Measurements from ENCODE around the gene RRAS2.

Gene RRAS2

DNA sequence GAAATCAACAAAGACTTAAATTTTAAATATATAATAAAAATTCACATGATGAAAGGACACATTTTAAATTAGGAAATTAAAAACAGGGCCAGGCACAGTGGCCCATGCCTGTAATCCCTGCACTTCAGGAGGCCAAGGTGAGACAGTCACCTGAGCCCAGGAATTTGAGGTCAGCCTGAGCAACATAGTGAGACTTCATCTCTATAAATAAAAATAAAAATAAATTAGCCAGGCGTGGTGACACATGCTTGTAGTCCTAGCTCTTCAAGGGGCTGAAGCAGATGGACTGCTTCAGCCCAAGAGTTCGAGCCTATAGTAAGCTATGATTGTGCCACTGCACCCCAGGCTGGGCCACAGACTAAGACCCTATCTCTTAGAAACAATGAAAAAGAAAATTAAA is 29.3 kb downstream of the RRAS2 start:
- no peak overlapping the region for H3K27ac ChIP-seq
- no peaks in the 10 kb centered on the region for H3K9me3 ChIP-seq (ENCODE audit: low read depth, low read length)

DNA sequence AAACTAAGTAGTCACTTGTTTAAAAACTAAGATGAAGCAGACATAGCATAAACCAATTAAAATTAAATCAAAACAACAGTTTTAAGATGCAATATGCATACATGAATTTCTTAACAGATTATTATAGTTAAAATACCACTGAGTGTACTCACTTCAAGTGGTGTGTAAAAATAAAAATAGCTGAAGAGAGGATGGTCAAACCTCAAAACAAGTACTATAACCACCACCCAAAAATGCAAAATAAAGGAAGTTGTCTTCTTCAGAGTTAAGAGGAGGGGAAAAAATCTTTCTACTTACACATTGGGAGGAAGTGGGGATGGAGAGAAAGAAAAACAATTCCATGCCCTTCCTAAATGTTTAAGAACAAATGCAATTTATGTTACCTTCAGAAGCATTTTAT is 31.9 kb downstream of the RRAS2 start:
- no peaks in the 10 kb centered on the region for H3K9me3 ChIP-seq (ENCODE audit: low read depth, low read length)
- no peaks in the 10 kb centered on the region for H3K36me3 ChIP-seq (ENCODE audit: insufficient read depth, low read length)
- H3K9ac ChIP-seq (ENCODE audit: insufficient read length), result peak overlapping the region; percentile 47
- TF ChIP-seq EZH2 (IDR thresholded peaks at IDR 0.05), result no peak
- TF ChIP-seq POLR2AphosphoS5 (IDR thresholded peaks at IDR 0.05; ENCODE audit: borderline replicate concordance, low read depth, low read length), result no peak
- no peak for TF ChIP-seq FOXP2 (optimal IDR thresholded peaks at IDR 0.05; ENCODE audit: control extremely low read depth, extremely low read length, insufficient read depth)
- H3K4me3 ChIP-seq, result peak overlapping the region; percentile 62
- DNase-seq (ENCODE audit: low read depth, low spot score), result no peak
- peak overlapping the region; percentile 82 for H3K27ac ChIP-seq

More for the DNA sequence above, 29.3 kb downstream of the RRAS2 start:
- TF ChIP-seq FOXP2 (optimal IDR thresholded peaks at IDR 0.05; ENCODE audit: control extremely low read depth, extremely low read length, insufficient read depth) (no peak), POLR2AphosphoS5 (IDR thresholded peaks at IDR 0.05; ENCODE audit: borderline replicate concordance, low read depth, low read length) (no peak), EZH2 (IDR thresholded peaks at IDR 0.05) (no peak)
- no peak for DNase-seq (ENCODE audit: low read depth, low spot score)
- Histone ChIP-seq H3K4me3 (no peak overlapping the region), H3K9ac (ENCODE audit: insufficient read length) (no peak overlapping the region), H3K36me3 (ENCODE audit: insufficient read depth, low read length) (no peaks in the 10 kb centered on the region)

DNA sequence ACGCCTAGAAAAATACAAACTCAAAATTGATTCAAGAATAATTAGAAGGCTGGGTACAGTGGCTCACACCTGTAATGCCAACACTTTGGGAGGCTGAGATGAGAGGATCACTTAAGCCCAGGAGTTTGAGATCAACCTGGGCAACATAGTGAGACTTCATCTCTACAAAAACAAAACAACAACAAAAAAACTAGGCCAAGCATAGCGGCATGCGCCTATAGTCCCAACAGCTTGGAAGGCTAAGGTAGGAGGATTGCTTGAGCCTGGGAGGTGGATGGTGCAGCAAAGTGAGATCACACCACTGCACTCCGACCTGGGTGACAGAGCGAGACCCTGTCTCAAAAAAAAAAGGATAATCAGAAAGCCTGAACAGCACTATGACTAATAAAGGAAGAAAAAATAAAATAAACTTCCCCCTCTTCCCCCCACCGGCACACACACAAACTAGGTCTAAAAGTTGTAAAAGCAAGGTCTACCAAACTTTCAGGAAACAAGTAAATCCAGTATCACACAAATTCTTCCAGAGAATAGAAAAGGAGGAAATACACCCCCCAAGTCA is 35.8 kb downstream of the RRAS2 start:
- no peak overlapping the region for H3K9ac ChIP-seq (ENCODE audit: insufficient read length)
- no peaks in the 10 kb centered on the region for H3K9me3 ChIP-seq (ENCODE audit: low read depth, low read length)
- H3K36me3 ChIP-seq (ENCODE audit: insufficient read depth, low read length), result no peaks in the 10 kb centered on the region
- peak overlapping the region; percentile 46; the same call in 1 of the 2 replicates for H3K27ac ChIP-seq
- no peak overlapping the region for H3K4me3 ChIP-seq
- no peak for DNase-seq (ENCODE audit: low read depth, low spot score)
- TF ChIP-seq POLR2AphosphoS5 (IDR thresholded peaks at IDR 0.05; ENCODE audit: borderline replicate concordance, low read depth, low read length), result no peak
- TF ChIP-seq EZH2 (IDR thresholded peaks at IDR 0.05), result no peak

DNA sequence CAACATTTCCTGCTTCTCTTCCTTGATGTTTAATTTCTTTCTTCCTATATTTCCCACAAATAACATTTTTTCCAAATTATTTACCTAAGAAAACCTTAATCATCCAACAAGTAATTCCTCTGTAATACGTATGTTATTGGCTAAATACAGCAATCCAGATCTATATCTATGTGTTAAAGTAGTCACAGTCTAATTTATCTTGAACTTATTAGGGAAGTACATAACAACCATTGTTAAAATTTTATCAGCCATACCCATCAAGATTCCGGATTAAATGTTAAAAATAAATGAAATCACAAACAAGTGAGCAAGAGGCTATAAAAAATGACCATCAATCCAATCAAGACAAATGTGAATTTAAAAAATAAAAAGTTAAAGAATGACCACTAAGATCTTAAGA is 36.5 kb downstream of the RRAS2 start:
- no peak for DNase-seq (ENCODE audit: low read depth, low spot score)
- TF ChIP-seq FOXP2 (optimal IDR thresholded peaks at IDR 0.05; ENCODE audit: control extremely low read depth, extremely low read length, insufficient read depth) (no peak), EZH2 (IDR thresholded peaks at IDR 0.05) (no peak), POLR2AphosphoS5 (IDR thresholded peaks at IDR 0.05; ENCODE audit: borderline replicate concordance, low read depth, low read length) (no peak)
- no peaks in the 10 kb centered on the region for H3K9me3 ChIP-seq (ENCODE audit: low read depth, low read length)
- H3K27ac ChIP-seq, result no peak overlapping the region
- no peak overlapping the region for H3K4me3 ChIP-seq
- no peaks in the 10 kb centered on the region for H3K36me3 ChIP-seq (ENCODE audit: insufficient read depth, low read length)
- H3K9ac ChIP-seq (ENCODE audit: insufficient read length), result no peak overlapping the region

DNA sequence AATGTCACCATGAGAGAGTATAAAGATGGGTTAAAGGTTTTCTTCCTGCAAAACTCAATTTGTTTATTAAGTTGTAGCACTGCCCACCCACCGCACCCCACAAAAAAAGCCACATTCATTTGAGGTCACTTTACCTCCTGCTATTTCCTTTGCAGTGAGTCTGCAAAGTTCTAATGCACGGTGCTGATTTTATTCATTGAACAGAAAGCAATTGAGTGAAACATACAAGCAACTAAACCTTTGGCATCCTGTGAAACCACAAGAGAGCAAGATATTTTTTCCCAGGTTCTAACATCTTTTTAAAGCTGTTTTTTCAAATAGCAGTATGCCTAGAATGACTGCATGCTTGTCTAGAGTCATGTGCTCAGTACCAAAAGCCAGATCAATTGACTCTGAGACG is 39.0 kb downstream of the RRAS2 start:
- Histone ChIP-seq H3K9me3 (ENCODE audit: low read depth, low read length) (no peaks in the 10 kb centered on the region), H3K27ac (no peak overlapping the region), H3K9ac (ENCODE audit: insufficient read length) (no peak overlapping the region), H3K4me3 (no peak overlapping the region), H3K36me3 (ENCODE audit: insufficient read depth, low read length) (no peaks in the 10 kb centered on the region)
- no peak for TF ChIP-seq EZH2 (IDR thresholded peaks at IDR 0.05)
- no peak for TF ChIP-seq FOXP2 (optimal IDR thresholded peaks at IDR 0.05; ENCODE audit: control extremely low read depth, extremely low read length, insufficient read depth)
- no peak for TF ChIP-seq POLR2AphosphoS5 (IDR thresholded peaks at IDR 0.05; ENCODE audit: borderline replicate concordance, low read depth, low read length)
- DNase-seq (ENCODE audit: low read depth, low spot score), result no peak

DNA sequence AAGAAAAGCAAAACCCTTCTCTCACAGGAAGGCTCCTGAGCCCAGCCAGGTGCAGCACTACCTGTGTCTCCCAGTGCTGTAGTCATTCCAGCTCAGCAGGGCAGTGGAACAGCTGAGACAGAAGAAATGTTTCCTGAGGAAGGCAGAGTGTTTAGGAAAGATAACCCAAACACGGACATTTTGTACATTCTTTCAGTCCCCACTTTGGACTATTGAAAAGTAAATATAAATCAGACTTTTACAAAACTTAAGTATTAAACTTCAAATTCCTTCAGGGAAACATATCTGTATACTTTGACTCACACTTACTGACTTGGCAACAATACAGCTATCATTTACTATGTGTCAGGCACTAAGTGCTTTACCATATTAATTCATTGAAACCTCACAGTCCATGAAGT is 40.4 kb downstream of the RRAS2 start:
- Histone ChIP-seq H3K27ac (no peak overlapping the region), H3K9ac (ENCODE audit: insufficient read length) (no peak overlapping the region), H3K36me3 (ENCODE audit: insufficient read depth, low read length) (no peaks in the 10 kb centered on the region), H3K4me3 (no peak overlapping the region), H3K9me3 (ENCODE audit: low read depth, low read length) (no peaks in the 10 kb centered on the region)
- TF ChIP-seq FOXP2 (optimal IDR thresholded peaks at IDR 0.05; ENCODE audit: control extremely low read depth, extremely low read length, insufficient read depth), result no peak
- no peak for TF ChIP-seq EZH2 (IDR thresholded peaks at IDR 0.05)
- no peak for TF ChIP-seq POLR2AphosphoS5 (IDR thresholded peaks at IDR 0.05; ENCODE audit: borderline replicate concordance, low read depth, low read length)
- no peak for DNase-seq (ENCODE audit: low read depth, low spot score)

DNA sequence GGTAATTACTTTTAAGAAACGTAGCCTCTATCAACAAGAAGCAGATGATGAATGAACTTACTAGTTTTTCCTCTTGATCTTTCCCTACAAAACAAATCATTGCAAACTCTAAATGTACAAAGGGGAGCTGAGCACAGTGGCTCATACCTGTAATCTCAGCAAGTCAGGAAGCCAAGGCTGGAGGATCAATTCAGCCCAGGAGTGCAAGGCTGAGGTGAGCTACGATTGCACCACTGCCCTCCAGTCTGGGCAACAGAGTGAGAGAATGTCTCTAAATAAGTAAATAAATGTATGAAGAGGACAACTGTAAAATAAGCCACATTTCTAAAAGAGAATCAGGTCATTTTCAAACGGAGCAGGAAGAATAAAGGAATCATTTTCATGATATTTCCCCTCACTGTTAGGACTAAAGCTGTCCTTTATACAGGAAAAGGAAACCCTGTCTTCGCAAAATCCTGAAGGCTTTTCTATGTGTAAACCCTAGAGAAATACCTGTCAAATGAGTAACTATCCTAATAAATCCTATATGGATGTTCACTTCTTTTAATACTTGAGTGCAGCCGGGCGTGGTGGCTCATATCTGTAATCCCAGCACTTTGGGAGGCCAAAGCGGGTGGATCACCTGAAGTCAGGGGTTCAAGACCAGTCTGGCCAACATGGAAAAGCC is 41.2 kb downstream of the RRAS2 start:
- Histone ChIP-seq H3K9ac (ENCODE audit: insufficient read length) (no peak overlapping the region), H3K36me3 (ENCODE audit: insufficient read depth, low read length) (no peaks in the 10 kb centered on the region), H3K9me3 (ENCODE audit: low read depth, low read length) (no peaks in the 10 kb centered on the region), H3K4me3 (no peak overlapping the region), H3K27ac (no peak overlapping the region)
- no peak for TF ChIP-seq FOXP2 (optimal IDR thresholded peaks at IDR 0.05; ENCODE audit: control extremely low read depth, extremely low read length, insufficient read depth)
- TF ChIP-seq EZH2 (IDR thresholded peaks at IDR 0.05), result no peak
- no peak for TF ChIP-seq POLR2AphosphoS5 (IDR thresholded peaks at IDR 0.05; ENCODE audit: borderline replicate concordance, low read depth, low read length)
- DNase-seq (ENCODE audit: low read depth, low spot score), result no peak

DNA sequence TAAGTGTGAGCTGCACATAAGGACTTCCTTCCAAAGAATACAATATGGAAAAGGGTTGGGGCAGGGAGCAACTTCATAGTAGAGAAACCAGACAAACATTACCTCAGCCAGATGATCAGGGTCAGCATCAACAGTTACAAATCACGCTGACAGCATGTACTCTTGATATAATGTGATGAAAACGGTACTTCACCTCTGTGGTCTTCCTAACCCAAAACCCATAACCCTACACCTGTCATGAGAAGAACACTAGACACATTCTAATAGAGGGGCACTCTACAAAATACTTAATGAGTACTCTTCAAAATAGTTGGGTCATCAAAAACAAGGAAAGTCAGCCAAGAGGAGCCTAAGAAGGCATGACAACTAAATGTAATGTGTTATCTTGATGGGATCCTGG is 43.9 kb downstream of the RRAS2 start:
- H3K27ac ChIP-seq, result no peak overlapping the region
- DNase-seq (ENCODE audit: low read depth, low spot score), result no peak
- TF ChIP-seq FOXP2 (optimal IDR thresholded peaks at IDR 0.05; ENCODE audit: control extremely low read depth, extremely low read length, insufficient read depth), result no peak
- TF ChIP-seq POLR2AphosphoS5 (IDR thresholded peaks at IDR 0.05; ENCODE audit: borderline replicate concordance, low read depth, low read length), result no peak
- H3K36me3 ChIP-seq (ENCODE audit: insufficient read depth, low read length), result no peaks in the 10 kb centered on the region
- H3K9me3 ChIP-seq (ENCODE audit: low read depth, low read length), result no peaks in the 10 kb centered on the region
- H3K9ac ChIP-seq (ENCODE audit: insufficient read length), result no peak overlapping the region
- no peak overlapping the region for H3K4me3 ChIP-seq

DNA sequence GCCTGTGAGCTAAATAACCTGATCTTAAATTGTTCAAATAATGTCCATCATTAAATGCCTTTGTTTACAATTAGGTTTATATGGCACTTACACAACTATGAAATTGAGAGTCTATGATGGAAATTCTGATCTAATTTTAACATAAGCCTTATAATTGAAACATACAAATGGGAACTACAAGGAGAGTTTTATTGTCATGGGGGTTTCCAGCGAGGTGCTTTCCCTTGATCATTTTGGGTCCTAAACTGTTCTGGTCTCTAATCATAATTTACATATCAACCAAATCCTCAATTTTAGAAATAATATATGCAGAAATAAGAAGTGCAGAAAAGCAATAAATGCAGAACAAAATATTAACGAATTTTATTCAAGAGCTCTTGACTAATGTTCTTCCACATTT is 44.9 kb downstream of the RRAS2 start:
- TF ChIP-seq EZH2 (IDR thresholded peaks at IDR 0.05) (no peak), FOXP2 (optimal IDR thresholded peaks at IDR 0.05; ENCODE audit: control extremely low read depth, extremely low read length, insufficient read depth) (no peak), POLR2AphosphoS5 (IDR thresholded peaks at IDR 0.05; ENCODE audit: borderline replicate concordance, low read depth, low read length) (no peak)
- Histone ChIP-seq H3K4me3 (no peak overlapping the region), H3K27ac (no peak overlapping the region), H3K9ac (ENCODE audit: insufficient read length) (no peak overlapping the region), H3K9me3 (ENCODE audit: low read depth, low read length) (no peaks in the 10 kb centered on the region), H3K36me3 (ENCODE audit: insufficient read depth, low read length) (no peaks in the 10 kb centered on the region)
- no peak for DNase-seq (ENCODE audit: low read depth, low spot score)

All from SK-N-MC (cell line).